GM19043 (cell line): ENCODE data around the gene NCF2.
"Not testable (repeated sequence)": the region's sequence is repeated elsewhere in the genome, so short reads cannot be mapped to it uniquely, and the experiment has no call there.

ENCODE experiments used
- ATAC-seq: cut with Tn5 transposase; IDR thresholded peaks from one replicate; pipeline ENCODE4 v1.9.1; 2021; ENCODE audit warnings: low read depth; ENCODE audit not compliant: unreplicated experiment

NCF2 gene

GRCh38 chr1:183612975-183613374, 22.7 kb upstream of the NCF2 start:
- ATAC-seq, result not testable (repeated sequence)

GRCh38 chr1:183612407-183612806, 22.1 kb upstream of the NCF2 start:
- ATAC-seq, result no peak

- ATAC-seq, result no peak
Measured at GRCh38 chr1:183611021-183611420, 20.8 kb upstream of the NCF2 start.

- ATAC-seq, result no peak
Measured at GRCh38 chr1:183609759-183610452, 19.6 kb upstream of the NCF2 start.

- peak; percentile 34 for ATAC-seq
Measured at GRCh38 chr1:183609313-183609712, 19.1 kb upstream of the NCF2 start.

GRCh38 chr1:183607322-183607980, 17.2 kb upstream of the NCF2 start:
- ATAC-seq, result peak; percentile 43

GRCh38 chr1:183605904-183606303, 15.6 kb upstream of the NCF2 start:
- ATAC-seq, result no peak

GRCh38 chr1:183604815-183605214, 14.6 kb upstream of the NCF2 start:
- no peak for ATAC-seq

GRCh38 chr1:183604038-183604808, 14.0 kb upstream of the NCF2 start:
- ATAC-seq, result peak; percentile 39

GRCh38 chr1:183602510-183602909, 12.3 kb upstream of the NCF2 start:
- no peak for ATAC-seq

GRCh38 chr1:183600634-183601033, 10.4 kb upstream of the NCF2 start:
- no peak for ATAC-seq

- no peak for ATAC-seq
Measured at GRCh38 chr1:183600136-183600535, 9.9 kb upstream of the NCF2 start.

GRCh38 chr1:183598386-183598785, 8.1 kb upstream of the NCF2 start:
- peak; percentile 59 for ATAC-seq

- ATAC-seq, result no peak
Measured at GRCh38 chr1:183597656-183598347, 7.5 kb upstream of the NCF2 start.

- ATAC-seq, result no peak
Measured at GRCh38 chr1:183596500-183596899, 6.2 kb upstream of the NCF2 start.

- ATAC-seq, result no peak
Measured at GRCh38 chr1:183595537-183595936, 5.3 kb upstream of the NCF2 start.

GRCh38 chr1:183593356-183593755, 3.1 kb upstream of the NCF2 start:
- ATAC-seq, result peak; percentile 48

- ATAC-seq, result no peak
Measured at GRCh38 chr1:183592733-183593132, 2.5 kb upstream of the NCF2 start.

- ATAC-seq, result no peak
Measured at GRCh38 chr1:183589874-183590243, 400 bp downstream of the NCF2 start.

GRCh38 chr1:183589384-183589783, 875 bp downstream of the NCF2 start:
- no peak for ATAC-seq

- ATAC-seq, result no peak
Measured at GRCh38 chr1:183588827-183589226, 1.4 kb downstream of the NCF2 start.
